GM21423 (cell line): ENCODE data around the gene KISS1R.
"Not testable (repeated sequence)": the region's sequence is repeated elsewhere in the genome, so short reads cannot be mapped to it uniquely, and the experiment has no call there.

Experiments used
- ATAC-seq: cut with Tn5 transposase; IDR thresholded peaks from one replicate; pipeline ENCODE4 v1.9.1; 2021; ENCODE audit warnings: mild to moderate bottlenecking, moderate library complexity; ENCODE audit not compliant: unreplicated experiment

Gene KISS1R

GRCh38 chr19:952049-952679 lies 35.0 kb downstream of the KISS1R start:
- ATAC-seq, result no peak

GRCh38 chr19:952680-953444 lies 35.7 kb downstream of the KISS1R start:
- no peak for ATAC-seq

DNA sequence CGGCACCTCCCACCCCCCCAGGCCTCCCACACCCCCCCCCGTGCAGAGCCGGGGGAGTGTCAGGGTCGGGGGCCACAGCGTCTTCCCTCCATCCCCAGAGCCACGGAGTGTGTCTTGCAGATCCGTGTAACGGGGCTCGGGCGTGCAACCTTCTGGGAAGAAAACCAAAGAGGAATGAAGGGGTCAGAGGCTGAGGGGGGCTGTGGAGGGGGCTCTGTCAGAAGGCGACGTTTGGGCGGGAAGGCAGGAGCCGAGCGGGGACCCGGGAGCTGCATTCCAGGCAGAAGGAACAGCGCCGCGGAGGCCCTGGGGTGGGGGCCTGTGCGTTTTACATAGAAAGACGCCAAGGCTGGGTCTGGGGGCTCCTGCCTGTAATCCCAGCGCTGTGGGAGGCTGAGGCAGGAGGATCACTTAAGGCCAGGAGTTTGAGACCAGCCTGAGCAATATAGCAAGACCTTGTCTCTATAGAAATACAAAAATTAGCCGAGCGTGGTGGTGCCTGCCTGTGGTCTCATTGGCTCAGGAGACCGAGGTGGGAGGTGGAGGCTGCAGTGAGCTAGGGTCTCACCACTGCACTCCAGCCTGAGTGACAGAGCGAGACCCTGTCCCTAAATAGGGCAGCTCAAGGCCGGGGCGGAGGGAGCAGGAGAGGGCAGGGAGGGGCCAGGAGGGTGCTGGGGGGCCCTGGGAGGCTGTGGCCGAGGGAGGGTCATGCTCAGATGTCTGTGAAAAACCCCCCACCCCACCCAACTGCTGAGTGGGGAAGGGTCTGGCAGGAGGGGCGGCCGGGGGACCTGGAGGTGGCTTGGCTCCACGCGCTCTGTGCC lies 36.5 kb downstream of the KISS1R start:
- no peak for ATAC-seq

- no peak for ATAC-seq
These were observed 37.1 kb downstream of the KISS1R start for GRCh38 chr19:954272-954671.

DNA sequence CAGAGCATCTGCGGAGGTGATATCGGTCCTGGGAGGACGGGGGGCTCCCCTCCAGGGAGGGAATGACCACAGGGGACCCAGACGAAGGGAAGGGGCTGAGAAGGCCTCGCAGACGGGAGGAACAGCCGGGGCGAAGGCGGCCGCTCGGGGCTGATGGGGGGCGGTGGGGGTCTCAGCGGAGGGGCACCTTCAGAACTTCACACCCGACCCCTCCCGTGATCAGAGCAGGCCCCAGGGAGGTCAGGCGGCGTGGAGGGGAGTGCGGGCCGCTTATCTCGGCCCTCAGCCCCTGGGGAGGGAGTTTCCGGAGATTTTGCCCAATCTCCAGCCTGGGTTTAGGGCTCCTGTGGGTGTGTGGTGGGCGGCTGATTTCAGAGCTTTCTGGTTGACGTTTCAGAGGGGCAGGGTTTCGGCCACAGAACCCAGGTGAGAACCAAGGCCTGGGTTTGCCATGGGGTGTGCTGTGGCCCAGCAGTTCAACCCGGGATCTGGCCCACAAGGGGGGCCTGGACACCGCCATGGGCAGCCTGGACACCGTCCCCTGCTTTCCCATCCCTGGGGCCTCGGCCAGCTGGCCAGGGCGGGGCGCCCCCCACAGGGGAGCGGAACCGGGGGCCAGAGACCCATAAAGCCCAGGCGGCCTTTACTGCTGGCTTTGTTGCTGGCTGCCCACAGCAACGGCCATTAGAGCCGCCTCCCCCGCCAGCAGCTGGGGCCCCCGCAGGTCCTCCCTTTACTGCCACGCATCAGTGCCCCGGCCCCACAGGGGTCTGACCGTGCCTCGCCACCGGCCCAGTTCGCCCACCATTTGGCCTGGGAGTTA lies 37.8 kb downstream of the KISS1R start:
- no peak for ATAC-seq

- no peak for ATAC-seq
These were observed 39.0 kb downstream of the KISS1R start for GRCh38 chr19:955803-956765.

- no peak for ATAC-seq
These were observed 39.8 kb downstream of the KISS1R start for GRCh38 chr19:956766-957440.

DNA sequence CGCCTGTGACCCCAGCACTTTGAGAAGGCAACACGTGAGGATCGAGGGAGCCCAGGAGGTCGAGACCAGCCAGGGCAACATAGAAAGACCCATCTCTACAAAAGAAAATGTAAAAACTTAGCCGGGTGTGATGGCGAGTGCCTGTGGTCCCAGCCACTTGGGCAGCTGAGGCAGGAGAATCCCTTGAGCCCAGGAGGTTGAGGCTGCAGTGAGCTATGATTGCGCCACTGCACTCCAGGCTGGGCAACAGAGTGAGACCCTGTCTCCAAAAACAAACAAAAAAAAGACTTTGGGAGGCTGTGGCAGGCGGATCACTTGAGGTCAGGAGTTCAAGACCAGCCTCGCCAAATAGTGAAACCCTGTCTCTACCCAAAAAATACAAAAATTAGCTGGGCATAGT lies 40.4 kb downstream of the KISS1R start:
- ATAC-seq, result not testable (repeated sequence)

DNA sequence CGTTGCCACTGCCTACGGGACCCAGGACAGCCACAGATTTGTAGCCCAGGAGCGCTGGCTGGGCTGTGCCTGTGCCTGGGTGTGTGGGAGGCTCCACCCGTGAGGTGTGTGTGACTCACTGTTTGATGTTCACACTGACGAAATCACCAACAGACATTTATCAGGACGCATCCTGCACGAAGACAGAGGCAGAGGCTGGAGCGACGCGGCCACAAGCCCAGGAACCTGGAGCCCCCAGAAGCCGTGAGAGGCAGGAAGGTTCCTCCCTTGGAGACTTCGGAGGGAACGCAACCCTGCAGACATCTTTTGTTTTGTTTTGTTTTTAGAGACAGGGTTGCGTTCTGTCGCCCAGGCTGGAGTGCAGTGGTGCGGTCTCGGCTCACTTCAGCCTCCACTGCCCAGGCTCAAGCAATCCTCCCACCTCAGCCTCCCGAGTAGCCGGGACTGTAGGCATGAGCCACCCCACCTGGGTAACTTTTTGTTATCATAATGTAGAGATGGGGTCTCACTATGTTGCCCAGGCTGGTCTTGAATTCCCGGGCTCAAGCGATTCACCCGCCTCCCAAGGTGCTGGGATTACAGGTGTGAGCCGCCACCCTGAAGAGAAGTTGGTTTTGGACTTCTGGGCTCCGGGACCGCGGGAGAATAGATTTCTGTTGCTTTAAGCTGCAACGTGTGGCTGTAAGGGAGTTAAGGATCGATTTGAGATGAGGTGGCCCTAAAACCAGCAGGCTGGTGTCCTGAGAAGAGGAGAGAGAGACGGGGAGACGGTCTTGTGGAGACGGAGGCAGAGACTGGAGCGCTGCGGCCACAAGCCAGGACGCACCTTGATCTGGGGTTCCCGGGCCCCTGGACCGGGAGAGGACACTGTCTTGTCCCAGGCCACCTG lies 42.1 kb downstream of the KISS1R start:
- ATAC-seq, result no peak

GRCh38 chr19:960020-960419 lies 42.9 kb downstream of the KISS1R start:
- no peak for ATAC-seq

- ATAC-seq, result no peak
These were observed 43.4 kb downstream of the KISS1R start for GRCh38 chr19:960601-960938.

DNA sequence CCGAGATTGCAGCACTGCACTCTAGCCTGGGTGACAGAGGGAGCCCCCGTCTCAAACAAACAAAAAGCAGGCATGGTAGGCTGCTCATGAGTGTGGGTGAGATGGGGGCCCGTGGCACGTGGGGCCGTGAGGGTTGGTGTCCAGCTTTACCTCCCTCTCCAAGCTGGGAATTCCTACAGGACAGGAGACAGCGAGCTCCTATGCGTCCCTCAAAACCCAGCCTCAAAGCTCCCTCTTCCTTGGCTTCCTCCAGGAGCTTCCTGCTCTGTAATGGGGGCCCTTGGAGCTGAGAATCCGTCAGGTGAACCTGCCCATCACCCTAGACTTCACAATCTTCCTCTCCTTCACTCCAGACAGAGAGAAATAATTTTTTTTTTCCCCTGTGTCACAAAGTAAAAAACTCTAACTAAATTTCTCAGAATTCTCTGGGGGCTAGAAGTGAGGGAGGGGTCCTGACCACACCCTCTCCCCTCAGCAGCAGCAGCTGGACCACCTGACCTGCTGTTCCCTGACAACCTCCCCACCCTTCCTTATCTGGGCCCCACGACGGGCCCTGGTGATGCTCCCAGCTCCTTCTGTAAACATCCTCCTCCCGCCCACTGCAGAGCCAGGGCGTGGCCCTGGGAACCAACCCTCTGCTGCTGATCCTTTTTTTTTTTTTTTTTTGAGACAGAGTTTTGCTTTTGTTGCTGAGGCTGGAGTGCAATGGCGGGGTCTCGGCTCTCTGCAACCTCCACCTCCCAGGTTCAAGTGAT lies 44.9 kb downstream of the KISS1R start:
- no peak for ATAC-seq

DNA sequence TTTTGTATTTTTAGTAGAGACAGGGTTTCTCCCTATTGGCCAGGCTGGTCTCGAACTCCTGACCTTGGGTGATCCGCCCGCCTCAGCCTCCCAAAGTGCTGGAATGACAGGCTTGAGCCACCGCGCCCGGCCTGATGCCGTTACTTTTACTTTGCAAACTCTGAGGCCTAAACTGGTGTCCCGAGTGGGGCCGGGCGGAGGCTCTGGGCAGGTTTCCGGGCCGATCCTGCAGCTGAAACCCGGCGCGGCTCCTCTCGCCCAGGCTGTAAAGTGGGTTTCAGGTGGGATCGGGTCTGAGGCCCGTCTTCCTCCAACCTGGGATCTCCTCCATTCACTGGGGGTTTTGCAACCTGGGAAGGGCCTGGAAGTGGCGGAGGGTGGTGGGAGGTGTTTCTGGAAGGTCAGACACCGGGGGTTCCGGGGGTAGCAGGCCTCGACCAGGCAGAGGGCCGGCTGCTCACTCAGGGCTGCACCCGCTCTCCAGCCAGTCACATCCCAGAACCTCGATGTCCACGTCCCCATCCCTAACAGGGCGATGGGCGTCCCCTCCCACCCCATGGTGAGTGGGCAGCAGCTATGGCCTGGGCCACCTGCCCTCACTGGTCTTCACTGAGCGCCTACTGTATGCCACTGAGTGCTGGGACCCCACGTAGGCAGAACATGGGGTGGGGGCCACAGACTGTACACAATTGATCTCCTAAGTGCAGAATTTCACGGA lies 45.7 kb downstream of the KISS1R start:
- no peak for ATAC-seq

- ATAC-seq, result no peak
These were observed 46.4 kb downstream of the KISS1R start for GRCh38 chr19:963486-963951.

GRCh38 chr19:964116-964520 lies 47.0 kb downstream of the KISS1R start:
- no peak for ATAC-seq

DNA sequence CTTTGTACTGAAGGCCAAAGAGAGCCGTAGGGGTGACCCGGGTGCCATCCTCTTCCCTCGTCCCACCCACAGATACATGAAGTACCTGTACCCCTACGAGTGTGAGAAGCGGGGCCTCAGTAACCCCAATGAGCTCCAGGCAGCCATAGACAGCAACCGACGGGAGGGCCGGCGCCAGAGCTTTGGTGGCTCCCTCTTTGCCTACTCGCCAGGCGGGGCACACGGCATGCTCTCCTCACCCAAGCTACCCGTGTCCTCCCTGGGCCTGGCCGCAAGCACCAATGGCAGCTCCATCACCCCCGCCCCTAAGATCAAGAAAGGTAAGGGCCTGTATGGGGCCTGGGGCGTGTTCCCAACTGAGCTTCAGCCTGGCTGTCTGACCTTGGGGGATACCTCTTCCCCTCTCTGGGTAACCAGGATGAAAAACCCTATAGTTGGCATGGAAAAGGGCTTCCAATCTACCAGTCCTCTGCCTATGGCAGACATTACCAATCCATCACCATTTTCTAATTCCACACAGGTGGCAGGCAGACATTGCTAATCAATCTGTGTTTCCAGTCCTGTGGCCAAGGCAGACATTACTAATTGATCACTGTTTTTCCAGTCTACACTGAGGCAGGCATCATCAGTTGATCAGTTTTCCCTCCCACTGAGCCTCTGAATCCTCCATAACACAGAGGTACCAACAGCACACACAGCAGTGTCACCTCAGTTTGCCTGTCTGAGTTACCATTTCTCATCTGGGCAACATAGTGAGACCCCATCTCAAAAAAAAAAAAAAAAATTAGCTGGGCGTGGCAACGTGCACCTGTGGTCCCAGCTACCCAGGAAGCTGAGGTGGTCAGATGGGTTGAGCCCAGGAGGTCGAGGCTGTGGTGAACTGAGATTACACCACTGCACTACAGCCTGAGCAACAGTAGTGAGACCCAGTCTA lies 47.9 kb downstream of the KISS1R start:
- no peak for ATAC-seq
